Stimulated activated CD8-positive, alpha-beta memory T cell treated with anti-CD3 and anti-CD28 coated beads, Interleukin-15, amount 100 ng/mL, for 48 hours (primary cell): ENCODE results near the gene SLC66A2.

Experiments
- DNase-seq, 2 donors: peaks; one replicate each; pipeline ENCODE4 v3.0.0-alpha.2; 2020; ENCODE audit warnings: low read depth in 2 of 2

Gene SLC66A2

DNA sequence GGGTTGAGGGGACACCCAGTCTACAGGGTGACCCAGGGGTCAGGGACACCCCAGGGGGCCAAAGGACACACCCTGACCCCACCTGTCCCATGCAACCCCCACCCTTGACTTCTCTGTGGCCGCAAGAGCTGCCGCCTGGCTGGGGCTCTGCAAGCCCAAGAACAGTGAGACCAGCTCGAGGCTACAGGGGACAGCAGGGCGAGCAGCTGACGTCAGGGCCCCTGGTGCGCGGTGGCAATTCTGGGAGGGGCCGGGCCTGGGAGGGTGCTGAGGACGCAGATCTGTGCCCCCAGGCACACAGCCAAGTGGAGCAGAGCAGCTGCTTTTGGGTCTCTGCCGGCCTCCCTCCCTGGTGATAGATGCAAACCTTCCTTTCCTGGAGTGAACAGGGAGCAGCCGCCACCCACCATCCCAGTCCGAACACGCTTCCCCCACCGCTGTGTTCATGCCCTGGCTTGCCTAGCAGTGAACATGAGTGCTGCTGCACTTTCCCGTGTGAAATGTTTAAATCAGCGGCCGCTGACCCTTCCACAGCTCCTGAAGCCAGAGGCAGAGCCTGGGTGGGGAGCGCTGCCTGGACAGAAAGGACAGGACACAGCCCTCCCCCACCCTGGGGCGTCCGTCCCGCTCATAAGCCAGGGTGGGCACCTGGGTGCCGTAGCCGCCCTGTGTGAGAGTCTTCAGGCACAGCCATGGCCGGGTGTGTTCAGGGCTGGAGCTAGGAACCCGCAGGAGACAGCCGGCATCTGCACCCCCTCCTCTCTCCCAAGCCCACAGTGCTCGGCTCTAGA, 46.9 kb downstream of the SLC66A2 start:
- no peak for DNase-seq

DNA sequence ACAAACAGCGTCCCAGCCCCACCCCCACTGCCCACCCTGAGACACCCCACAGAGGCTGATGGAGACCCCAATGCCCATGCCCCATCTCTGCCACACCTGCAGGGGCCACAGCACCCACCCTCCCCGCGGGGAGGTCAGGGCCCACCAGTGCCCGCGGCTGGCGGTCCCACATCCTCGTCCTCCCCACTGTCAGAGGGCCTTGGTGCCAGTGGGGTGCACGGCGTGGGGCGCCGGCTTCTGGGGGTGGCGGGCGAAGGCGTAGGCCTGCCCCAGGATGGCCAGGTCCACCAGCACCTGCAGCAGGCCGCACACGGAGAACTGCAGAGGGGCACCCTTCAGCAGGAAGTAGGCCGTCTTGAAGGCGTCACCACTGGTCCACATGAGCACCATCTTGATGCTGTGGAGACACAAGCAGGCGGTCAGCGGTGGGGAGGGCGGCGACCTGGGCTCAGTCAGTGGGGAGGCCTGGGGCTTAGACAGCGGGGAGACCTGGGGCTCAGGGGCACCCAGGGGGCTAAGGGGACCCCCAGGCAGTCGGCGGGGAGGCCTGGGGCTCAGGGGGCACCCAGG, 47.6 kb downstream of the SLC66A2 start:
- DNase-seq, result no peak

DNA sequence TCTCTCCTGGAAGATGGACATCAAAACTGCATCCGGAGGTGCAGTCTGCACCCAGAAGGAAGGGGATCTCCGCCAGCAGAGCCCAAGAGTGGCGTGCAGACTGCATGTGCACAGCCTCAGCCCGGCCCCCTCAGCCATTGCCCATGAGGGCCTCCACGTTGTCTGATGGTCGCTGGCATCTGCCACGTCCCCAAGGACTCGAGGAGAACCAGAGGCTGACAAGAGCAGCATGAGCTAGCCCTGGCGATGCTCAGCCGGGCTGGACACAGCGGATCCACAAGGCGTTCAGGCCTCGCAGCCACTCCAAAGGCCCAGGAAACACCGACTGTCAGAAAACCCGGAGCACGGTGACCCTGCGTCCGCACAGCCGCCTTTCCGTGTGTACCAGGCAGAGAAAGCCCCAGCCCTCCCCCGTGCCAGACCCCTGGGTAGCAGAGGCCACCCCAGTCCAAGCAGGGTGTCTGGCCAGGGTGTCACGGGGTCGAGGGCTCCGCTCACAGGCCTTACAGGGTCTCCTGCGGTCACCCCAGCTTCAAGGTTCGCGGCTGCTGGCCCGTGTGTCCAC, 48.3 kb downstream of the SLC66A2 start:
- DNase-seq, result no peak

- no peak for DNase-seq
Observed at GRCh38 chr18:79902640-79903039, 48.8 kb downstream of the SLC66A2 start.

- DNase-seq, result no peak
Observed at GRCh38 chr18:79902075-79902474, 49.4 kb downstream of the SLC66A2 start.

DNA sequence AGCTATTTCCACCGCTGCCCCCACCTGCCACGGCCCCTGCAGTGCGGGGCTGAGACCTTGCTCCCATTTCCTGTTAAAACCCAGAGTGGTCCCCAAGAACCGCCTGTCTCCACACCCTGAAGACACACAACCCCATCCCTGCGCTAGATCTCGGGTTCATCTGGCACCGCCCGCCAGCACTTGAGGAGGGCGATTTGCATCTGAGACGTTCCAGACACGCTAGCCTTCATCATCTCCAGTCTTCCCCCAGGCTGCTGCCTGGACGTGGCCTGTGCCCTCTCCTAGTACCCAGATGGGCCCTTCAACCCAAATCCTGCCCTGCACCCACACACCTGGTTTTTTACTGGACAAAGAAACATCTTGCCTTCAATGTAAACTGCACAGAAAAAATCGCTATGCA, 49.8 kb downstream of the SLC66A2 start:
- no peak for DNase-seq

DNA sequence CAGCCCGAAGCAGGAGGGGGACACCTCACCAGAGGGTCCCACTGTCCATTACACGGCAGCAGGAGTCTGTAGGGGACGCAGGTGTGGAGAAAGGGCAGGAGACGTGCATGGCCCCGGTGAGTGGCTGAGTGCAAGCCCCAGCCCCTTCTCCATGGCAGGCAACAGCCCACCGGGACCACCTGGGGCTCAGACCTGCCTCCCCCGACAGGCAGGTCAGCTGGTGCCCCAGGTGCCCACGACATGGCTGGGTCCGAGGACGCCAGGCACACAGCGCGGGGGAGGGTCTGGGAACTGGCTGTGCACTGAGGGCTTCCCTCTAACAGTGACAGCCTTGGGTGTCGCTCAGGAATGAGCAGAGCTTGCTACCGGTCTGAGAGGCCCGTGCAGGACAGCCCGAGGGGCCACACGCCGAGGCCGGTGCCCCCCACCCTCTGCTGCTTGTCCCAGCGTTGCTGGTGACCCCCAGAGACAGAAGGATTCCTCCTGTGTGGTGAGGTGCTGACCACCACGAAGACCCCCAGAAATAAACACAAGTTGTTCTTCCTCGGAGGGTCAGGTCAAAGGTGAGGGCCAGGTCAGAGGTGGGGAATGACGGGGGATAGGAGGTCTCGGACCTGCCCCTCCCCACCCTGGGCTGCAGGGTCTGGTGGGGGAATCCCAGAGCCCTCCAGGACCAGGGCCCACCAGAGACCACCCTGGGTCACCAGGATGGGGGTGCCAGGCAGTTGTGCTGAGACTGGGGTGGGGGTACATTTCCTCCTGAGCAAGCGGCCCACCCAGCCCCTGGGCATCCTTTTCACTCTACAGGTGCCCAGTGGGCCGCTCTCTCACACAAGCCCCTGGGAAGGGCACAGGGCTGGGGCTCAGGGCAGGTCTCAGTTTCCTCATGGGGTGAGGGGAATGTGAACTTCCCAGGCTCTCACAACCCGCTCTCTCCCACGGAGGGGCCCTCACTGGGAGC, 50.6 kb downstream of the SLC66A2 start:
- DNase-seq, result no peak

DNA sequence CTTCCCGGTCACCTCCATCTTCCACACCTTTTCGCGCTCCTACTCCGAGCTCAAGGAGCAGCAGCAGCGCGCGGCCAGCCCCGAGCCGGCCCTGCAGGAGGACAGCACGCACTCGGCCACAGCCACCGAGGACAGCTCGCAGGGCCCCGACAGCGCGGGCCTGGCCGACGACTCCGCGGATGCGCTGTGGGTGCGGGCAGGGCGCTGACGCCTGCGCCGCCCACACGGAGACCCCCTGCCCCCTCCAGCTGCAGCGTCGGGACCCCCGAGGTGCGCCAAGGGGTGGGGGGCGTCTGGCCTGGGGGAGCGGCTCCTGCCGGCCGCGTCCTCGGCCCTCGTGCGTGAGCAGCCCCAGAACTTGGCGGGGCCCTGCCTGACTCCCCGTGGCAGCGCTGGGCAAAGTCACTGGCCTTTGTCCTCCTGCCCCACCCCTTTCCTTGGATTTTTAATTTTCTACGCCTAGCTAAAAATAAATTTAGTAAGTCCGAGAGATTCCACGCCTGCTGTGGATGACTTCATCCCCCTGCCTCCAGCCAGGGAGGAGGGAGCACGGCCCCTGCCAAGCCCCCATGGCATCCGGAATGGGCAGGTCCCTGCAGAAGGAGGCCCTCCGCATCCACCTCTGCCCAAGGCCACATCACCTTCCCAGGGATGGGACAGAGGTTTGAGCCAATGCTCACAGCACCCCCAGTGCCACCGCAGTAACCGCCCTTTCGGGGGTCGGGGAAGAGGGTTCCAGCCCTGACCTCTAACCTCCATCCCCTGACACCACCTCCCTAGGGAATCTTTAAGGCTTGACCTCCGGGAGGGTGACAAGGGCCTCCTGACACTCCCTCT, 51.6 kb downstream of the SLC66A2 start:
- DNase-seq, result no peak

DNA sequence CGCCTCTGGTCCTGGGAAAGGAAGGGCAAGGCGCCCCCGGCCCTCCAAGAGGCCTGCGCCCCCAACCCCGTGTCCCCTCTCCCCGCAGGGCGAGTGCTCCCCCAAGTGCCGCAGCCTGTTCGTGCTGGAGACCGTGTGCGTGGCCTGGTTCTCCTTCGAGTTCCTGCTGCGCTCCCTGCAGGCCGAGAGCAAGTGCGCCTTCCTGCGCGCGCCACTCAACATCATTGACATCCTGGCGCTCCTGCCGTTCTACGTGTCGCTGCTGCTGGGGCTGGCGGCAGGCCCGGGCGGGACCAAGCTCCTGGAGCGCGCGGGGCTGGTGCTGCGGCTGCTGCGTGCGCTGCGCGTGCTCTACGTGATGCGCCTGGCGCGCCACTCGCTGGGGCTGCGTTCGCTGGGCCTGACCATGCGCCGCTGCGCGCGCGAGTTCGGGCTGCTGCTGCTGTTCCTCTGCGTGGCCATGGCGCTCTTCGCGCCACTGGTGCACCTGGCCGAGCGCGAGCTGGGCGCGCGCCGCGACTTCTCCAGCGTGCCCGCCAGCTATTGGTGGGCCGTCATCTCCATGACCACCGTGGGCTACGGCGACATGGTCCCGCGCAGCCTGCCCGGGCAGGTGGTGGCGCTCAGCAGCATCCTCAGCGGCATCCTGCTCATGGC, 52.4 kb downstream of the SLC66A2 start:
- no peak for DNase-seq

- DNase-seq, result no peak
Observed at GRCh38 chr18:79897940-79898625, 53.4 kb downstream of the SLC66A2 start.

DNA sequence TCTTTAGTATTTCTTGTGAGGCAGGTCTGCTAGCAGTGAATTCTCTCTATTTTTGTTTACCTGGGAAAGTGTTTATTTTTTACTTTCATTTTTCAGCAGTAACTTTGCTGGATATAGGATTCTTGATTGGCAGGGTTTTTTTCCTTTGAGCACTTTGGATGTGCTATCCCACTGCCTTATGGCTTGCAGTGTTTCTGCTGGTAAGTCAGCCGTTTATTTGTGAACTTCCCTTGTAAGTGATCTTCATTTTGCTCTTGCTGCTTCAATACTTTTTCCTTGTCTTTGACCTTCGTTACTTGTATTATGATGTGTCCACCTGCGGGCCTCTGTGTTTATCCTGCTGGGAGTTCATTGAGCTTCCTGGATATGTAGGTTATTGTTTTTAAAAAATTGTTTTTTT, 54.7 kb downstream of the SLC66A2 start:
- DNase-seq, result no peak

DNA sequence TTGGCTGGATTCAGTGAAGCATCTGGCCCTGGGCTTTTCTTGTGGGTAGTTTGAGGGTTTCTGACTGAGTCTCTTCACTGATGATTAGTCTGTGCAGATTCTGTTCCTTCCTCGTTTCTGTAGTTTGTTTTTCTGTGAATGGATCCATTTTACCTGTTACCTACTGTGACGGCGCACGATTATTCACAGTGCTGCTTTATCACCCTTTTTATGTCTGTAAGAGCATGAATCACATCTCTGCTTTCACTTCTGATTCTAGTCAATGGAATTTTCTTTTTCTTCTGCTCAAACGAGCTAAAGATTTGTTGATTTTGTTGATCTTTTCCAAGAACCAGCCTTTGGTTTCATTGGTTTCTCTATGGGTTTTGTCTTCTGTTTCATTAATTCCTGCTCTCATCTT, 60.8 kb downstream of the SLC66A2 start:
- DNase-seq, result no peak

DNA sequence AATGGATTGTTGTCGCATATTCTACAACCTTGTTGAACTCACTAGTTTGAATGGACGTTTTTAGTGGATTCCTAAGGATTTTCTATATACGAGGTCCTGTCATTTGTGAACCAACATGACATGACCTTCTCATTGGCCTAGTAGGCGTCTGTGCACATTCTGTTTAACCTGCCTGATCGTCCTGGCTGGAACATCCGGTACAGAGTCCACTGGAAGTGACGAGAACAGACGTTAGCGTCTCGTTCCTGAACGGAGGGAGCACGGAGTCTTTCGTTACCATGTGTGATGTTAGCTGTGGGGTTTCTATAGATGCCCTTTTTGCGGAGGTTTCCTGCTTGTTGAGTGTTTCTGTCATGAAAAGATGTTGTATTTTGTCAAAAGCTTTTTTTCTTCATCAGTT, 61.9 kb downstream of the SLC66A2 start:
- DNase-seq, result no peak

GRCh38 chr18:79888016-79888415, 63.4 kb downstream of the SLC66A2 start:
- DNase-seq, result no peak

GRCh38 chr18:79887181-79888000, 64.1 kb downstream of the SLC66A2 start:
- no peak for DNase-seq

DNA sequence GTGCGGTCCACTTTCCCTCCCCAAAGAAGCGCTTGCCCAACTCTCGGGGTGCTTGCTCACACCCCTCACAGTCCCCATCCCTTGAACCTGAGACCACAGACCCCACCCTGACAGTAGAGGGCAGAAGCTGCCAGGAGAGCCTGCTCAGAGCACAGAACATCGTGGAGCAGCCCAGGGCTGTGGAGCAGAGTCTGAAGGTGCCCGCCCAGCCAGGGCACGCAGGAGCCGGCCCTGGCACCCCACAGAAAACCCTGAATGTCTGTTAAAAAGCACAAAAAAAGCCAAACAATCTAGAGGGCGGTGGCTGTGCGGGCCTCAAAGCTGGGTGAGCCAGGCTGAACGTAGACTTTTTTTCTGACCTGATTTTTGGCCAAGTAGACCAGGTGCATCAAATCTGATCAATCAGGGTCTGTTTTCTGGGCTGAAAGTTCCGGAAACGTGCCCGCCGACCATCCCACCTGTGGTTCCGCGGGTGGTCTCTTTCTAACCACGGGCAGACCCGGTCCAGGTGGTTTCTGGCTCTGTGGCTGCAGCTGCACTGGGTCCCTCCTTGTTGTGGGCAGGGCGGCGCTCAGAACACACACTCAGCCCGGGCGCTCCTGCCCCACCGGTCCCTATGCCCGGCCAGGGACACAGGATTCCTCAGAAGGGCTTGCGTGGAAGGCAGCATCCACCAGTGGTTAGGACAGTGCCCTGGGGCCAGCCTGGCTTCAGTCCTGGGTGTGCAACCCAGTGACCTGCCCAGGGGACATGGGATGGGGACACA, 66.3 kb downstream of the SLC66A2 start:
- no peak for DNase-seq

DNA sequence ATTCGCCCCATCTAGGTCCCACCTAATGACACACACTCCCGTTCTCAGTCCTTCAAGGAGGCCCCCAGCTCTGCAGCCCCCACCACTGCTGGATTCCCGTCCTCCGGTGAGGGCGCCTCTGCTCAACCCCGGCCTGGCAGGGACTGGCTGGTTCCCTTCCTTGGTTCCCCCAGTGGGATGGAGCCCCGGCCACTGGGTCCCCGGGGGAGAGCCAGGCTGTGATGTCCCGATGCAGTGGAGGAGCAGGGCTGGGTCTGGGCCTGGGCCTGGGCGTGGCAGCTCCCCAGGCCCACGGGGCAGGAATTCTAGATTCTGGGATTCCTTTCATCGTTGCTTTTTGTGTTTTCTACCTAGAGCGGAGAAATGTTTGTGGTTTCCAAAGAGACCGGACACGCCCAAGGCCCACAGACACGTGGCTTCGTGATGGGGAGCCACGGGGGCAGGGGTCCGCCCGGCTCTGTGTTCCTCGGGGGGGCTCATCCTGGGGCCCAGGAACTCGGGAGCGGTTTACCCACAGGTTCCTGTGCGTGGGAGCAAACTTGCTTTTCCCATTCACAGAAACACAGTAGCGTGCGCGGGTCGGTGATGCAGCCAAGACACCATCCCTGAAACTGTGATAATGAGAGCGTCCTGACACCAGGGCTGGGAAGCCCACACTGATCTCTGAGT, 67.0 kb downstream of the SLC66A2 start:
- no peak for DNase-seq
